GM12873 (cell line): ENCODE results near the gene TMSB4X.
A peak's percentile ranks its signal among the peaks of the same experiment; 100 is the strongest.

ENCODE experiments used
- CTCF ChIP-seq: IDR thresholded peaks from 2 replicates; pipeline ENCODE4 v1.5.1; 2012; ENCODE audit warnings: low read depth, mild to moderate bottlenecking, moderate library complexity, low read length, control low read depth; ENCODE audit not compliant: insufficient read depth; ENCODE audit errors: missing control alignments

Gene TMSB4X

GRCh38 chrX:12946406-12946805, 28.5 kb upstream of the TMSB4X start:
- no peak for TF ChIP-seq CTCF

- peak; percentile 99 for TF ChIP-seq CTCF
Measured at GRCh38 chrX:12946838-12947544, 27.9 kb upstream of the TMSB4X start.

DNA sequence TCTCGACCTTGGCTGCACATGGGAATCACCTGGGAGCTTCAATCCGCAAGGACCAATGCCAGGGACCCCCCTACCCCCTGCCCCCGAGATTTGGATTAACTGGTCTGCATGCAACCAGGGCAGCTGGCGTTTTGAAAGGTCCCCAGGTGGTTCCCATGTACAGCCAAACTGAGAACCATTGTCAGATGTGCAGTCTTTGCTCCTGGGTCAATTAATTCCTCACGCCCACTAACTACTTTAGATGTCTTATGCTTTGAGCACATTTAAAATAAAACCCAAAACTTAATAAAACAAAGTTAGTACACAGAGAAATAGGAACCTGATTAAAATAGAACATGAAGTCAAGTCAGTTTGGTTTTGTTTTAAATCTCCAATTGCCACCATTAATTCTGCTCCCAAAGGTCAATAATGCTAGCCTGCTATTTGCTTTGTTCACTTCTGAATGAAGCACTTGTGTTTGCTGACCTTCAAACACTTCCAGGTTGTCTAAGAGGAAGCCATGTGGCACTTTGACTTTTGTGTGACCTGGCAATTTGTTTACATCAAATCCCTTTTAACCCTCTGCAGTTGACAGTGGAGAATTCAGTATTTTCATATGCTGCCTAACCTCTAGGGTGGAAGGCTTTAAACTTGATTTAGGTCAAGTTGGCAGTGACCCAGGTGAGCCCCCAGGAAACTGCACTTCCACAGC, 27.2 kb upstream of the TMSB4X start:
- TF ChIP-seq CTCF: no peak

DNA sequence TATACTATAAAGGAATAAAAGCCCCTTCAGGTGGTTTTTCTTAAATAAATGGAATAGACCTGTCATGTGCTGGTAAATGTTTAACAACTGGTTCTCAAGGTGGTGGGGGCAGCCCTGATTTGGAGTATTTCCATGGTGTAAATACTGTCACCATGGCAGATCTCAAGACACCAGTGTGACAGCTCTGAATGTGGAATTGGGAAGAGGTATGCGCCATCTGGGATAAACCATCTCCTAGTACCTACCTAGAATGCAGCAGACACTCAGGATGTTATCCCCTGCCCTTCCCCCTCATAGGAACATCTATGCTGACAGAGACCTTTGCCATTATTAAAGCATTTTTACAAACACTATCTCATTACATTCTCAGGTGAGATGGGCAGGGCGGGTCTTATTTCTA, 26.4 kb upstream of the TMSB4X start:
- TF ChIP-seq CTCF: no peak

DNA sequence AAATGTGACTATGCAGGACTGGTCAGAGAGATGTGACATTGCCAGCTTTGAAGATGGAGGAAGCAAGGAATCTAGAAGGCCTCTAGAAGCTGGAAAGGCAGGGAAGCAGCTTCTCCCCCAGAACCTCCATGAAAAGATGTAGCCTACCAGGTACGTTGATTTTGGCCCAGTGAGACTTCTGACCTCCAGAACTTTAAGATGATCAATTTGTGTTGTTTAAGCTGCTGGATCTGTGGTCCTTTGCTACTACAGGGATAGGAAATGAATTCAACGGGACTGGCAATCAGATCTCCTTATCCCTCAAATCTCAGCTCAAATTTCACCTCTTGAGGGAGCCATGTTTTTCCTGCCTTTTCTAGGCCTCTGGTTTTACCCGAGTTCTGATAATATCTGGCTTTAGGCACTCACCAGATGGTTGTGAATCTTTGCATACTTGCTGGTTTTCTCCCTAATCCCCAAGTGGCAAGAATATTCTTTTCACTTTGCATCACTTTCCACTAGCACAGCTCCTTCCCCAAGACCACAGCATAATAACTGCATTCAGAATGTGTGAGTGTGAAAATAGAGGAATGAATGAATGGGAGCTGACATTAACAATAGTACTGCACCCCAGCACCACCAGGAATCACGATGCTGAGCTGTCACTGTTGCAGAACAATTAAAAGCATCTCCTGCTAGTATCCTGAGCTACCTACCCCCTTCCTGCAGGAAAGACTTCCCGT, 25.5 kb upstream of the TMSB4X start:
- no peak for TF ChIP-seq CTCF

GRCh38 chrX:12949927-12950656, 24.8 kb upstream of the TMSB4X start:
- peak; percentile 2 for TF ChIP-seq CTCF
